MM.1S (cell line): ENCODE results near the gene PAX8.
"Not testable (repeated sequence)": the region's sequence is repeated elsewhere in the genome, so short reads cannot be mapped to it uniquely, and the experiment has no call there.

Experiments used
- DNase-seq: peaks from one replicate; pipeline ENCODE4 v3.0.0-alpha.2; 2015
- H2AFZ ChIP-seq: fragments of 300-600 bp; sonication (generic); 2 replicates; pipeline ENCODE4 v1.6.0; 2016; ENCODE audit warnings: antibody characterized with exemption, low read length
- H3F3A ChIP-seq: fragments of 300-600 bp; sonication (generic); 2 replicates; pipeline ENCODE4 v1.6.1; 2016; ENCODE audit warnings: mild to moderate bottlenecking, antibody characterized with exemption, low read length, moderate library complexity, mixed read lengths; ENCODE audit not compliant: insufficient read depth
- H3K27ac ChIP-seq: fragments of 300-600 bp; sonication (generic); 2 replicates; pipeline ENCODE4 v1.5.1; 2016; ENCODE audit warnings: mild to moderate bottlenecking, low read length
- H3K27me3 ChIP-seq: fragments of 300-600 bp; sonication (generic); replicated peaks from 2 replicates; pipeline ENCODE4 v1.6.0; 2016; ENCODE audit warnings: low read length; ENCODE audit not compliant: insufficient read depth
- H3K36me3 ChIP-seq: fragments of 300-600 bp; sonication (generic); replicated peaks from 2 replicates; pipeline ENCODE4 v1.6.1; 2016; ENCODE audit warnings: mild to moderate bottlenecking, low read length, mixed read lengths; ENCODE audit not compliant: insufficient read depth
- H3K4me1 ChIP-seq: fragments of 300-600 bp; sonication (generic); 2 replicates; pipeline ENCODE4 v1.6.1; 2016; ENCODE audit warnings: low read length, mixed read lengths
- H3K4me2 ChIP-seq: fragments of 300-600 bp; sonication (generic); 2 replicates; pipeline ENCODE4 v1.6.0; 2016; ENCODE audit warnings: low read depth, low read length
- H3K4me3 ChIP-seq: fragments of 300-600 bp; sonication (generic); 2 replicates; pipeline ENCODE4 v1.5.1; 2016; ENCODE audit warnings: low read length, mixed read lengths
- H3K79me2 ChIP-seq: fragments of 300-600 bp; sonication (generic); 2 replicates; pipeline ENCODE4 v1.6.1; 2016; ENCODE audit warnings: mixed run types, low read length, mixed read lengths
- H3K9ac ChIP-seq: fragments of 300-600 bp; sonication (generic); 2 replicates; pipeline ENCODE4 v1.6.1; 2016; ENCODE audit warnings: low read length, mixed read lengths
- H3K9me2 ChIP-seq: fragments of 300-600 bp; sonication (generic); replicated peaks from 2 replicates; pipeline ENCODE4 v1.6.1; 2016; ENCODE audit warnings: mild to moderate bottlenecking, low read length, mixed read lengths; ENCODE audit not compliant: insufficient read depth
- H3K9me3 ChIP-seq: fragments of 300-600 bp; sonication (generic); replicated peaks from 2 replicates; pipeline ENCODE4 v1.6.1; 2016; ENCODE audit warnings: mild to moderate bottlenecking, low read length, mixed read lengths; ENCODE audit not compliant: insufficient read depth
- H4K20me1 ChIP-seq: fragments of 300-600 bp; sonication (generic); 2 replicates; pipeline ENCODE4 v1.6.1; 2016; ENCODE audit warnings: mild to moderate bottlenecking, low read length, moderate library complexity, mixed read lengths; ENCODE audit not compliant: insufficient read depth
- CTCF ChIP-seq: fragments of 300-600 bp; sonication (generic); IDR thresholded peaks from 2 replicates; pipeline ENCODE4 v1.5.1; 2016; ENCODE audit warnings: antibody characterized with exemption, low read length, mixed read lengths
- EZH2 ChIP-seq: fragments of 300-600 bp; sonication (generic); optimal IDR thresholded peaks from 2 replicates; pipeline ENCODE3; 2017; ENCODE audit warnings: low read depth, mild to moderate bottlenecking, antibody characterized with exemption, low read length, mixed read lengths
- EZH2phosphoT487 ChIP-seq: fragments of 300-600 bp; sonication (generic); IDR thresholded peaks from 2 replicates; pipeline ENCODE4 v1.6.1; 2018; ENCODE audit warnings: antibody characterized with exemption, low read length

PAX8 gene

GRCh38 chr2:113285816-113286215 lies 7.1 kb upstream of the PAX8 start:
- no peak overlapping the region for H3K27ac ChIP-seq
- H3K79me2 ChIP-seq: no peaks in the 10 kb centered on the region
- H3K4me2 ChIP-seq: no peak overlapping the region
- no peaks in the 10 kb centered on the region for H3F3A ChIP-seq
- no peaks in the 10 kb centered on the region for H3K4me1 ChIP-seq
- H3K4me3 ChIP-seq: no peak overlapping the region
- no peaks in the 10 kb centered on the region for H4K20me1 ChIP-seq
- H3K9me2 ChIP-seq: no peaks in the 10 kb centered on the region
- no peak overlapping the region for H2AFZ ChIP-seq
- no peaks in the 10 kb centered on the region for H3K36me3 ChIP-seq
- no peak overlapping the region for H3K9ac ChIP-seq
- H3K27me3 ChIP-seq: no peaks in the 10 kb centered on the region
- no peak for DNase-seq
- H3K9me3 ChIP-seq: no peaks in the 10 kb centered on the region
- no peak for TF ChIP-seq CTCF
- TF ChIP-seq EZH2: no peak
- no peak for TF ChIP-seq EZH2phosphoT487

- H3K9ac ChIP-seq, H3K9me2 ChIP-seq, H3K79me2 ChIP-seq, H3K9me3 ChIP-seq, H3K27me3 ChIP-seq, H3K4me2 ChIP-seq, H3K36me3 ChIP-seq, H4K20me1 ChIP-seq, H3K4me1 ChIP-seq, H3K4me3 ChIP-seq, H3K27ac ChIP-seq, H3F3A ChIP-seq, DNase-seq, H2AFZ ChIP-seq: not testable (repeated sequence)
Measured at GRCh38 chr2:113284999-113285398, 6.3 kb upstream of the PAX8 start.

- TF ChIP-seq CTCF (no peak), EZH2phosphoT487 (no peak), EZH2 (no peak)
- H3K9ac ChIP-seq: no peak overlapping the region
Measured at GRCh38 chr2:113284476-113284875, 5.8 kb upstream of the PAX8 start.

GRCh38 chr2:113283704-113284284 lies 5.1 kb upstream of the PAX8 start:
- Histone ChIP-seq H3K27me3 (no peaks in the 10 kb centered on the region), H2AFZ (no peak overlapping the region), H3K9me2 (no peaks in the 10 kb centered on the region), H3K9ac (no peak overlapping the region), H3K4me2 (no peak overlapping the region), H3K4me1 (no peaks in the 10 kb centered on the region), H3K4me3 (no peak overlapping the region), H3K36me3 (no peaks in the 10 kb centered on the region), H4K20me1 (no peaks in the 10 kb centered on the region), H3K9me3 (no peaks in the 10 kb centered on the region), H3K27ac (no peak overlapping the region), H3K79me2 (no peaks in the 10 kb centered on the region), H3F3A (no peaks in the 10 kb centered on the region)
- no peak for DNase-seq
- TF ChIP-seq CTCF (no peak), EZH2phosphoT487 (no peak), EZH2 (no peak)

More at GRCh38 chr2:113284476-113284875, 5.8 kb upstream of the PAX8 start:
- Histone ChIP-seq H3K36me3 (no peaks in the 10 kb centered on the region), H3F3A (no peaks in the 10 kb centered on the region), H3K79me2 (no peaks in the 10 kb centered on the region), H3K4me3 (no peak overlapping the region), H3K27me3 (no peaks in the 10 kb centered on the region), H2AFZ (no peak overlapping the region), H3K9me3 (no peaks in the 10 kb centered on the region), H3K4me1 (no peaks in the 10 kb centered on the region), H3K27ac (no peak overlapping the region), H3K4me2 (no peak overlapping the region), H3K9me2 (no peaks in the 10 kb centered on the region), H4K20me1 (no peaks in the 10 kb centered on the region)
- no peak for DNase-seq
